OCI-LY3 (cell line): ENCODE results near the gene KRT6A.

Source experiments
- H2AFZ ChIP-seq: fragments of 200-600, 300-600 bp; shearing (Covaris generic); 2 replicates; pipeline ENCODE4 v1.6.0; 2014; ENCODE audit warnings: antibody characterized with exemption, low read depth, low read length
- H3K27ac ChIP-seq: fragments of 200-600, 300-600 bp; sonication (generic); 2 replicates; pipeline ENCODE4 v1.5.1; 2014; ENCODE audit warnings: mild to moderate bottlenecking, low read length, moderate library complexity, mixed read lengths
- H3K27me3 ChIP-seq: fragments of 200-600, 300-600 bp; sonication (generic); 2 replicates; pipeline ENCODE4 v1.6.1; 2014; ENCODE audit warnings: low read depth, low read length, mixed read lengths
- H3K36me3 ChIP-seq: fragments of 200-600, 300-600 bp; sonication (generic); replicated peaks from 2 replicates; pipeline ENCODE3; 2014; ENCODE audit warnings: low read depth, low read length, mixed read lengths
- H3K4me1 ChIP-seq: fragments of 300-600, 200-600 bp; sonication (generic); 2 replicates; pipeline ENCODE4 v1.6.1; 2014; ENCODE audit warnings: low read length, mixed read lengths
- H3K4me2 ChIP-seq: fragments of 200-600, 300-600 bp; sonication (generic); 2 replicates; pipeline ENCODE4 v1.6.1; 2014; ENCODE audit warnings: low read length, mixed read lengths
- H3K4me3 ChIP-seq: fragments of 300-600, 200-600 bp; sonication (generic); 2 replicates; pipeline ENCODE4 v1.5.1; 2014; ENCODE audit warnings: antibody characterized with exemption, mild to moderate bottlenecking, low read length, moderate library complexity
- H3K79me2 ChIP-seq: fragments of 300-600, 200-600 bp; shearing (Covaris generic); 2 replicates; pipeline ENCODE4 v1.6.1; 2014; ENCODE audit warnings: mild to moderate bottlenecking, low read length, mixed read lengths
- H3K9ac ChIP-seq: fragments of 300-600, 200-600 bp; shearing (Covaris generic); 2 replicates; pipeline ENCODE4 v1.6.0; 2014; ENCODE audit warnings: mild to moderate bottlenecking, low read length, moderate library complexity
- H3K9me3 ChIP-seq: fragments of 200-600, 300-600 bp; shearing (Covaris generic); 2 replicates; pipeline ENCODE4 v1.6.1; 2014; ENCODE audit warnings: low read length, mixed read lengths; ENCODE audit not compliant: insufficient read depth
- H4K20me1 ChIP-seq: fragments of 200-600, 300-600 bp; sonication (generic); 2 replicates; pipeline ENCODE4 v1.6.1; 2016; ENCODE audit warnings: low read length, mixed read lengths; ENCODE audit not compliant: insufficient read depth
- EZH2phosphoT487 ChIP-seq: fragments of 200-600 bp; shearing (Covaris generic); IDR thresholded peaks from 2 replicates; pipeline ENCODE4 v1.6.1; 2018; ENCODE audit warnings: antibody characterized with exemption, mixed run types, low read depth
- TF ChIP-seq, protein P1 (sequence below): fragments of 200-600, 300-600 bp; sonication (generic); IDR thresholded peaks from 2 replicates; pipeline ENCODE4 v1.5.1; 2014; ENCODE audit warnings: antibody characterized with exemption, low read length, low read depth

Gene KRT6A

GRCh38 chr12:52499806-52500560 is 6.9 kb upstream of the KRT6A start:
- H3K27ac ChIP-seq, result no peak overlapping the region
- H3K9me3 ChIP-seq, result no peaks in the 10 kb centered on the region
- H3K27me3 ChIP-seq, result no peaks in the 10 kb centered on the region

DNA sequence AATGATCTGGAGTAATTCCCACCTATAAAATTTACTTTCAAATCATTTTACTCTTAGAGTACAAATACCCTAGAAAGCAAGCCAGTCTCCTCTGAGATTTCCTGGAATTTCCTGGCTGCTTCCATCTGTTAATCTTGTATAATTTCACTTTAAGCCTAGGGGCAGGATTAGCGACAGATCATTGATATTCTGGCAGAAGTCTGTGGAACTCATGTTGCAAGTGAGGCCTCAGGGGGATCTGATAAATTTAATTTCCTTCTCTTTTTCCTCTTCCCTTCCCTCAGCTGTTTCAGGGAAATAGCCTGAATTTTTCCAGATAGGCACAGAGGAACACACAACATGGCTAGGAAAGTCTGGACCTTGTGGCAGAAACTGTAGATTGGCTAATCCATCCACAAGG is 5.9 kb upstream of the KRT6A start:
- TF ChIP-seq EZH2phosphoT487, result no peak
- TF ChIP-seq, protein P1, sequence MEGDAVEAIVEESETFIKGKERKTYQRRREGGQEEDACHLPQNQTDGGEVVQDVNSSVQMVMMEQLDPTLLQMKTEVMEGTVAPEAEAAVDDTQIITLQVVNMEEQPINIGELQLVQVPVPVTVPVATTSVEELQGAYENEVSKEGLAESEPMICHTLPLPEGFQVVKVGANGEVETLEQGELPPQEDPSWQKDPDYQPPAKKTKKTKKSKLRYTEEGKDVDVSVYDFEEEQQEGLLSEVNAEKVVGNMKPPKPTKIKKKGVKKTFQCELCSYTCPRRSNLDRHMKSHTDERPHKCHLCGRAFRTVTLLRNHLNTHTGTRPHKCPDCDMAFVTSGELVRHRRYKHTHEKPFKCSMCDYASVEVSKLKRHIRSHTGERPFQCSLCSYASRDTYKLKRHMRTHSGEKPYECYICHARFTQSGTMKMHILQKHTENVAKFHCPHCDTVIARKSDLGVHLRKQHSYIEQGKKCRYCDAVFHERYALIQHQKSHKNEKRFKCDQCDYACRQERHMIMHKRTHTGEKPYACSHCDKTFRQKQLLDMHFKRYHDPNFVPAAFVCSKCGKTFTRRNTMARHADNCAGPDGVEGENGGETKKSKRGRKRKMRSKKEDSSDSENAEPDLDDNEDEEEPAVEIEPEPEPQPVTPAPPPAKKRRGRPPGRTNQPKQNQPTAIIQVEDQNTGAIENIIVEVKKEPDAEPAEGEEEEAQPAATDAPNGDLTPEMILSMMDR, result no peak
- Histone ChIP-seq H2AFZ (no peak overlapping the region), H3K9ac (no peak overlapping the region), H4K20me1 (no peaks in the 10 kb centered on the region), H3K9me3 (no peaks in the 10 kb centered on the region), H3K36me3 (no peaks in the 10 kb centered on the region), H3K79me2 (no peaks in the 10 kb centered on the region), H3K4me3 (no peak overlapping the region), H3K4me1 (peaks cover 38% of the 10 kb centered on the region), H3K4me2 (no peak overlapping the region), H3K27ac (no peak overlapping the region), H3K27me3 (peaks cover 7% of the 10 kb centered on the region; the same call in 1 of the 2 replicates)

More at GRCh38 chr12:52499806-52500560, 6.9 kb upstream of the KRT6A start:
- H2AFZ ChIP-seq, result no peak overlapping the region
- no peak overlapping the region for H3K4me3 ChIP-seq
- H3K4me2 ChIP-seq, result no peak overlapping the region
- TF ChIP-seq, protein P1, result no peak
- TF ChIP-seq EZH2phosphoT487, result no peak
- H3K9ac ChIP-seq, result no peak overlapping the region
- no peaks in the 10 kb centered on the region for H4K20me1 ChIP-seq
- H3K4me1 ChIP-seq, result peaks cover 35% of the 10 kb centered on the region
- H3K79me2 ChIP-seq, result no peaks in the 10 kb centered on the region
- H3K36me3 ChIP-seq, result no peaks in the 10 kb centered on the region

DNA sequence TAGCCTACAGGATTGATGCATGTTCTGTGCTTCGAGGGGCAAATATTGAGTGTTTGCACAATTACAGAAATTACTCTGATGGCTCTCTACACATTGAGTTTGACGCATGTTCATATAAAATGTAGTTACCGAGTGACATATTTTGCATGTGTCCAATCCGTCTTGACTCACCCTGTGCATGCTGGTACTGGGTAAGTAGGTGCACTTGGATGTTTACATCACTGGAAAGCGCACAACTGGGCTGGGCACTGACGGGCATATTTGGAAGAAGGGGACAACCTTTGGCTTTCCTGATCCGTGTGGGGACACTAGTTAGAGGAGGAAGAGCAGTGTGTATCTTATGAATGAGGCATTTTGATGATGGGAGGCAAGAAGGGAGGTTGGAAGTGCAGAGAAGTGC is 4.9 kb upstream of the KRT6A start:
- no peaks in the 10 kb centered on the region for H4K20me1 ChIP-seq
- no peaks in the 10 kb centered on the region for H3K79me2 ChIP-seq
- H3K27ac ChIP-seq, result no peak overlapping the region
- no peak overlapping the region for H3K4me2 ChIP-seq
- H3K4me1 ChIP-seq, result peaks cover 30% of the 10 kb centered on the region
- TF ChIP-seq, protein P1, result no peak
- no peak for TF ChIP-seq EZH2phosphoT487
- no peak overlapping the region for H2AFZ ChIP-seq
- H3K27me3 ChIP-seq, result peaks cover 12% of the 10 kb centered on the region; the same call in 1 of the 2 replicates
- H3K36me3 ChIP-seq, result no peaks in the 10 kb centered on the region
- no peaks in the 10 kb centered on the region for H3K9me3 ChIP-seq
- no peak overlapping the region for H3K9ac ChIP-seq
- no peak overlapping the region for H3K4me3 ChIP-seq

DNA sequence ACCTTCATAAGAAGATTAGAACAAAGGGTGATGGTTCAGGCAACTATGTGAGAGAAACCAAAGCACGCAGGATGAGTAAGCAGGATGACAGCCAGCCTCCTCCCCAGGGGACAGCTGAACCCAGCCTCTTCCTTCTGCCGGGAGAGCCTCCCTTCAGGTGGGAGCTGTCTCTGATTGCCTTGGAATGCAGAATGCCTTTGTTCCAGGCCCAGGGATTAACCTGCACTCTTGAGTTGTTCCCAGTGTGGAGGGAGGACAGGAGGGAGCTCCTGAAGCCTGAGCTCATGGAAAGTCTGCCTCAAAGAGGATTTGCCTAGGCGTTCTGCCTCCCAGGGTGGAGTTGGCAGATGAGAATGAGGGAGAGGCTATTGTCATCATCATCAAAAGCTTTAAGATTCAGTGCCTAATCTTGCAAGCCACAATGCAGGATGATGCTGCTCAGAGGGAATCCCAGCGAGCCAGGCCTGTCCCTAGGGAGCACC is 3.6 kb upstream of the KRT6A start:
- H3K9me3 ChIP-seq, result no peaks in the 10 kb centered on the region
- H3K27me3 ChIP-seq, result peaks cover 20% of the 10 kb centered on the region; the same call in 1 of the 2 replicates
- H3K4me1 ChIP-seq, result peaks cover 27% of the 10 kb centered on the region
- no peaks in the 10 kb centered on the region for H4K20me1 ChIP-seq
- no peak overlapping the region for H3K27ac ChIP-seq
- TF ChIP-seq EZH2phosphoT487, result no peak
- TF ChIP-seq, protein P1, result no peak
- H3K4me3 ChIP-seq, result no peak overlapping the region
- 0 out of 2 replicates have a peak overlapping the region, but pooled peaks have one; percentile 34 for H2AFZ ChIP-seq
- H3K36me3 ChIP-seq, result no peaks in the 10 kb centered on the region
- peak overlapping the region; percentile 21; the same call in 1 of the 2 replicates for H3K9ac ChIP-seq
- H3K79me2 ChIP-seq, result no peaks in the 10 kb centered on the region
- H3K4me2 ChIP-seq, result peak overlapping the region; percentile 74
